ENCODE results near the gene POLR3C. TPM values are rescaled to one million over a fixed set of nuclear protein-coding genes. Genes with fewer than 3 reads are reported as not detected.

The POLR3C gene
- total RNA-seq, 1 experiment from 2014 or later = 35.1 TPM

DNA sequence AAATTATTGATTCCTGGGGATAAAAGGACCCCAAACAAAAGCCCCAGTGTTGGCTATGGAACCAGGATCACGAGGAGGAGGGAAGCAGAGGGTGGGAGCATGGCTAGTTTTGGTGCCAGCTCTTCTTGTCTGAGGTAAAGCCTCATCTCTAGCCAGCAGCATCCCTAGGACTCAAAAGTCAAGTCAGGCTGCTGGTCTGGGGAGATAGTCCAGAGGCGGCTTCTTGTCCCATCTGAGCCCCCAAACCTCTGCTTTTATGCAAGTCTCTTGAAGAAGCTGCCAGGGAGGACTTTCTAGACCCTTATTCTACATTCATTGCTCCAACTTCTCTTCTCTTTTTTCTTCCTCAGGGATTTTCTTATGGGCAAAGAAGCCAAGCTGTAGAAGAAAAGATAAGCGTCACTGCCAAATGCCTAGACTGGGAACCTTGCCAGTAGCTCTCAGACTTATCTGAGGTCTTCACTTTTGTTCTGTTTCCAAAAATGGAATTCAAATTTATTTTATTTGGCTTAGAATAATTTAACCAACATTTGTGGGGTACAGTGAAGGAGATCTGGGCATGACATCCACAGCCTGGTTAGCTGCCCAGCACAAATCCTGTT lies 68.6 kb downstream of the POLR3C start:
- BruUV-seq (replicated peaks) = TSS peak; percentile 96
- CTCF ChIA-PET = interaction anchor here (0.9 to 1.9 kb wide), 7 partner anchors 16 to 123 kb away, joined by 3 to 15 read pairs (median 4); partner anchors contain the start of genes ITGA10, LIX1L, PIAS3 and RBM8A
- peak overlapping the region; percentile 89 for H3K27ac ChIP-seq (ENCODE audit: low read length)
- peaks cover 25% of the 10 kb centered on the region for H3K4me1 ChIP-seq (ENCODE audit: control insufficient read depth, insufficient read depth, low read length)
- H3K27me3 ChIP-seq (ENCODE audit: control insufficient read depth, insufficient read depth, low read length) = no peaks in the 10 kb centered on the region
- intact Hi-C loops (cut with micrococcal nuclease; ENCODE audit: unreplicated experiment) = loop anchor here (5.0 kb wide), 2 partner anchors 70 to 120 kb away; partner anchors contain the start of genes ANKRD34A and POLR3GL
- ATAC-seq (peak; percentile 40), DNase-seq (ENCODE audit: low read depth, low spot score) (no peak)
- no peaks in the 10 kb centered on the region for H3K36me3 ChIP-seq (ENCODE audit: control insufficient read depth, insufficient read depth, low read length)
- TF ChIP-seq, protein P1, sequence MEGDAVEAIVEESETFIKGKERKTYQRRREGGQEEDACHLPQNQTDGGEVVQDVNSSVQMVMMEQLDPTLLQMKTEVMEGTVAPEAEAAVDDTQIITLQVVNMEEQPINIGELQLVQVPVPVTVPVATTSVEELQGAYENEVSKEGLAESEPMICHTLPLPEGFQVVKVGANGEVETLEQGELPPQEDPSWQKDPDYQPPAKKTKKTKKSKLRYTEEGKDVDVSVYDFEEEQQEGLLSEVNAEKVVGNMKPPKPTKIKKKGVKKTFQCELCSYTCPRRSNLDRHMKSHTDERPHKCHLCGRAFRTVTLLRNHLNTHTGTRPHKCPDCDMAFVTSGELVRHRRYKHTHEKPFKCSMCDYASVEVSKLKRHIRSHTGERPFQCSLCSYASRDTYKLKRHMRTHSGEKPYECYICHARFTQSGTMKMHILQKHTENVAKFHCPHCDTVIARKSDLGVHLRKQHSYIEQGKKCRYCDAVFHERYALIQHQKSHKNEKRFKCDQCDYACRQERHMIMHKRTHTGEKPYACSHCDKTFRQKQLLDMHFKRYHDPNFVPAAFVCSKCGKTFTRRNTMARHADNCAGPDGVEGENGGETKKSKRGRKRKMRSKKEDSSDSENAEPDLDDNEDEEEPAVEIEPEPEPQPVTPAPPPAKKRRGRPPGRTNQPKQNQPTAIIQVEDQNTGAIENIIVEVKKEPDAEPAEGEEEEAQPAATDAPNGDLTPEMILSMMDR (IDR thresholded peaks at IDR 0.05) = no peak
- no peak for TF ChIP-seq POLR2AphosphoS5 (IDR thresholded peaks at IDR 0.05; ENCODE audit: low read depth, low read length)
- TF ChIP-seq, protein P2, sequence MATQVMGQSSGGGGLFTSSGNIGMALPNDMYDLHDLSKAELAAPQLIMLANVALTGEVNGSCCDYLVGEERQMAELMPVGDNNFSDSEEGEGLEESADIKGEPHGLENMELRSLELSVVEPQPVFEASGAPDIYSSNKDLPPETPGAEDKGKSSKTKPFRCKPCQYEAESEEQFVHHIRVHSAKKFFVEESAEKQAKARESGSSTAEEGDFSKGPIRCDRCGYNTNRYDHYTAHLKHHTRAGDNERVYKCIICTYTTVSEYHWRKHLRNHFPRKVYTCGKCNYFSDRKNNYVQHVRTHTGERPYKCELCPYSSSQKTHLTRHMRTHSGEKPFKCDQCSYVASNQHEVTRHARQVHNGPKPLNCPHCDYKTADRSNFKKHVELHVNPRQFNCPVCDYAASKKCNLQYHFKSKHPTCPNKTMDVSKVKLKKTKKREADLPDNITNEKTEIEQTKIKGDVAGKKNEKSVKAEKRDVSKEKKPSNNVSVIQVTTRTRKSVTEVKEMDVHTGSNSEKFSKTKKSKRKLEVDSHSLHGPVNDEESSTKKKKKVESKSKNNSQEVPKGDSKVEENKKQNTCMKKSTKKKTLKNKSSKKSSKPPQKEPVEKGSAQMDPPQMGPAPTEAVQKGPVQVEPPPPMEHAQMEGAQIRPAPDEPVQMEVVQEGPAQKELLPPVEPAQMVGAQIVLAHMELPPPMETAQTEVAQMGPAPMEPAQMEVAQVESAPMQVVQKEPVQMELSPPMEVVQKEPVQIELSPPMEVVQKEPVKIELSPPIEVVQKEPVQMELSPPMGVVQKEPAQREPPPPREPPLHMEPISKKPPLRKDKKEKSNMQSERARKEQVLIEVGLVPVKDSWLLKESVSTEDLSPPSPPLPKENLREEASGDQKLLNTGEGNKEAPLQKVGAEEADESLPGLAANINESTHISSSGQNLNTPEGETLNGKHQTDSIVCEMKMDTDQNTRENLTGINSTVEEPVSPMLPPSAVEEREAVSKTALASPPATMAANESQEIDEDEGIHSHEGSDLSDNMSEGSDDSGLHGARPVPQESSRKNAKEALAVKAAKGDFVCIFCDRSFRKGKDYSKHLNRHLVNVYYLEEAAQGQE (IDR thresholded peaks at IDR 0.05; ENCODE audit: insufficient read depth in 1 of 2, low read depth in 2 of 2, low read length in 1 of 2) = no peak
- TF ChIP-seq SIN3A (IDR thresholded peaks at IDR 0.05; ENCODE audit: borderline replicate concordance, insufficient read depth, low read depth, low read length) = no peak
- no peak for TF ChIP-seq TCF7L2 (IDR thresholded peaks at IDR 0.05; ENCODE audit: low read depth, low read length)
- in situ Hi-C loops (cut with HindIII; ENCODE audit: low pct_unique_long_range_greater_than_20kb, low sequenced_read_pairs) = no loop called here
- POLR2A ChIA-PET = interaction anchor here (0.5 to 1.2 kb wide), 4 partner anchors 14 to 65 kb away, joined by 3 to 15 read pairs (median 4); no protein-coding TSS in a partner anchor
- H3K9me3 ChIP-seq (ENCODE audit: control insufficient read depth, insufficient read depth, low read depth, low read length) = no peaks in the 10 kb centered on the region
- peak overlapping the region in 1 of 2 experiments; percentile 17; a peak in 2 of 4 replicates for H3K4me3 ChIP-seq (ENCODE audit: low read depth in 2 of 2, low read length in 2 of 2)

- H3K27me3 ChIP-seq (ENCODE audit: control insufficient read depth, insufficient read depth, low read length) = no peaks in the 10 kb centered on the region
- DNase-seq (ENCODE audit: low read depth, low spot score) (no peak), ATAC-seq (no peak)
- POLR2A ChIA-PET = interaction anchor here (0.5 kb wide), 1 partner anchor 39 kb away, joined by 4 read pairs; no protein-coding TSS in a partner anchor
- BruUV-seq (replicated peaks) = no TSS peak
- CTCF ChIA-PET = interaction anchor here (1.9 kb wide), 1 partner anchor 34 kb away, joined by 7 read pairs; the partner anchor contains the start of gene PIAS3
- H3K4me1 ChIP-seq (ENCODE audit: control insufficient read depth, insufficient read depth, low read length) = peaks cover 25% of the 10 kb centered on the region
- no peaks in the 10 kb centered on the region for H3K36me3 ChIP-seq (ENCODE audit: control insufficient read depth, insufficient read depth, low read length)
- H3K27ac ChIP-seq (ENCODE audit: low read length) = peak overlapping the region; percentile 89
- no peak overlapping the region for H3K4me3 ChIP-seq (ENCODE audit: low read depth in 2 of 2, low read length in 2 of 2)
- in situ Hi-C loops (cut with HindIII; ENCODE audit: low pct_unique_long_range_greater_than_20kb, low sequenced_read_pairs) (no loop called here), intact Hi-C loops (cut with micrococcal nuclease; ENCODE audit: unreplicated experiment) (loop anchor here (5.0 kb wide), 2 partner anchors 69 to 119 kb away; partner anchors contain the start of genes ANKRD34A and POLR3GL)
- TF ChIP-seq POLR2AphosphoS5 (IDR thresholded peaks at IDR 0.05; ENCODE audit: low read depth, low read length) = no peak
- TF ChIP-seq, protein P1 (IDR thresholded peaks at IDR 0.05) = no peak
- TF ChIP-seq TCF7L2 (IDR thresholded peaks at IDR 0.05; ENCODE audit: low read depth, low read length) = no peak
- TF ChIP-seq, protein P2 (IDR thresholded peaks at IDR 0.05; ENCODE audit: insufficient read depth in 1 of 2, low read depth in 2 of 2, low read length in 1 of 2) = no peak
- TF ChIP-seq SIN3A (IDR thresholded peaks at IDR 0.05; ENCODE audit: borderline replicate concordance, insufficient read depth, low read depth, low read length) = no peak
- no peaks in the 10 kb centered on the region for H3K9me3 ChIP-seq (ENCODE audit: control insufficient read depth, insufficient read depth, low read depth, low read length)
Observed at GRCh38 chr1:145893306-145894055, 69.5 kb downstream of the POLR3C start.
